ENCODE measurements around the gene CDH23. TPM values are rescaled to one million over a fixed set of nuclear protein-coding genes. Genes with fewer than 3 reads are reported as not detected.

CDH23 gene
- total RNA-seq, 2 donors from 2014 or later, result 3.9 to 4.4 TPM

- H3K4me3 ChIP-seq, result no peak overlapping the region
- no peak for DNase-seq (ENCODE audit: low spot score)
- no peak overlapping the region for H3K27ac ChIP-seq
- TF ChIP-seq, protein P1, sequence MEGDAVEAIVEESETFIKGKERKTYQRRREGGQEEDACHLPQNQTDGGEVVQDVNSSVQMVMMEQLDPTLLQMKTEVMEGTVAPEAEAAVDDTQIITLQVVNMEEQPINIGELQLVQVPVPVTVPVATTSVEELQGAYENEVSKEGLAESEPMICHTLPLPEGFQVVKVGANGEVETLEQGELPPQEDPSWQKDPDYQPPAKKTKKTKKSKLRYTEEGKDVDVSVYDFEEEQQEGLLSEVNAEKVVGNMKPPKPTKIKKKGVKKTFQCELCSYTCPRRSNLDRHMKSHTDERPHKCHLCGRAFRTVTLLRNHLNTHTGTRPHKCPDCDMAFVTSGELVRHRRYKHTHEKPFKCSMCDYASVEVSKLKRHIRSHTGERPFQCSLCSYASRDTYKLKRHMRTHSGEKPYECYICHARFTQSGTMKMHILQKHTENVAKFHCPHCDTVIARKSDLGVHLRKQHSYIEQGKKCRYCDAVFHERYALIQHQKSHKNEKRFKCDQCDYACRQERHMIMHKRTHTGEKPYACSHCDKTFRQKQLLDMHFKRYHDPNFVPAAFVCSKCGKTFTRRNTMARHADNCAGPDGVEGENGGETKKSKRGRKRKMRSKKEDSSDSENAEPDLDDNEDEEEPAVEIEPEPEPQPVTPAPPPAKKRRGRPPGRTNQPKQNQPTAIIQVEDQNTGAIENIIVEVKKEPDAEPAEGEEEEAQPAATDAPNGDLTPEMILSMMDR (IDR thresholded peaks at IDR 0.05), result no peak
- H3K27me3 ChIP-seq, result no peaks in the 10 kb centered on the region
- H3K4me1 ChIP-seq, result no peaks in the 10 kb centered on the region
- no peaks in the 10 kb centered on the region for H3K9me3 ChIP-seq
- H3K36me3 ChIP-seq, result no peaks in the 10 kb centered on the region
Observed at GRCh38 chr10:71366690-71367089, 30.0 kb upstream of the CDH23 start.

- H3K4me1 ChIP-seq, result no peaks in the 10 kb centered on the region
- H3K27ac ChIP-seq, result no peak overlapping the region
- no peaks in the 10 kb centered on the region for H3K27me3 ChIP-seq
- TF ChIP-seq, protein P1 (IDR thresholded peaks at IDR 0.05), result no peak
- H3K36me3 ChIP-seq, result no peaks in the 10 kb centered on the region
- DNase-seq (ENCODE audit: low spot score), result no peak
- H3K4me3 ChIP-seq, result no peak overlapping the region
- H3K9me3 ChIP-seq, result no peaks in the 10 kb centered on the region
Observed at GRCh38 chr10:71367271-71367670, 29.4 kb upstream of the CDH23 start.

DNA sequence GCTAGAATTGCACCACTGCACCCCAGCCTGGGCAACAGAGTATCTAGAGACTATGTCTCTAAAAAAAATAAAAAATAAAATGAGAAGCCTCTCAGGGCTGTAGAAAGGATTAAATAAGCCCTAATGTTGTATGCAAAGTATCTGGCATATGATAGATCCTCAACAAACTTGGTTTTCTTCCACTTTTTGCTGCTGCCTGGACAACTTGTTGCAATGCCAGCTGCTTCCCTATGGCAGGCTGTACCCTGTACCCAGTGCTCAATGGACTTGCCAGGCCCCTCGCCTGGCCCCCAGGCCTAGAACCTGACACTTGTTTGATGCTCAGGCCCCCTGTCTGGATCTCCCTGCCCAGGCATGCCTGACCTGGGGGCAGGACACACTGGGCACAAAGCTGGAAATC is 28.5 kb upstream of the CDH23 start:
- no peaks in the 10 kb centered on the region for H3K36me3 ChIP-seq
- no peak overlapping the region for H3K27ac ChIP-seq
- TF ChIP-seq, protein P1 (IDR thresholded peaks at IDR 0.05), result no peak
- H3K27me3 ChIP-seq, result no peaks in the 10 kb centered on the region
- no peaks in the 10 kb centered on the region for H3K4me1 ChIP-seq
- no peaks in the 10 kb centered on the region for H3K9me3 ChIP-seq
- DNase-seq (ENCODE audit: low spot score), result no peak
- H3K4me3 ChIP-seq, result no peak overlapping the region

GRCh38 chr10:71368643-71369042 is 28.1 kb upstream of the CDH23 start:
- no peak overlapping the region for H3K27ac ChIP-seq
- no peaks in the 10 kb centered on the region for H3K36me3 ChIP-seq
- TF ChIP-seq, protein P1 (IDR thresholded peaks at IDR 0.05), result no peak
- no peaks in the 10 kb centered on the region for H3K9me3 ChIP-seq
- no peaks in the 10 kb centered on the region for H3K27me3 ChIP-seq
- H3K4me1 ChIP-seq, result no peaks in the 10 kb centered on the region
- H3K4me3 ChIP-seq, result no peak overlapping the region
- no peak for DNase-seq (ENCODE audit: low spot score)

GRCh38 chr10:71369602-71370001 is 27.1 kb upstream of the CDH23 start:
- H3K4me3 ChIP-seq, result no peak overlapping the region
- TF ChIP-seq, protein P1 (IDR thresholded peaks at IDR 0.05), result no peak
- no peaks in the 10 kb centered on the region for H3K4me1 ChIP-seq

DNA sequence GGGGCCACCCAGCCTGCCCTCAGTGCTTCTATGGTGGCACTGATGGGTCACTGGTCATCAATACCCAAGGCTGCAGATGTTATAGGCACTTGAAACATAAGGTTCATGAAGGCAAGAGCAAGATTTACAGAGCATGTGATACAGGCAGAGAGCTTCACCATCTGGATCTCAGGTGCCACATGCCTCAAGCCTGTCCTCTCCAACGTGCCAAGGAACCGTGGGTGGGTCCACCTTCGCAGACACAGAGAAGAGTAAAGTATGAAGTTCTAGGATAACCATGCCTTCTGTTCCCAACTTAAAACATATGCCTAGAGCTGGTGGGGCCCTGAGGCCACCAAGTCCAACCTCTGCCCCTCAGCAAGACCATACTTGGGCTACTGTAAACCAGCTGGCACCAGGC is 26.7 kb upstream of the CDH23 start:
- TF ChIP-seq, protein P1 (IDR thresholded peaks at IDR 0.05), result no peak
- no peak for DNase-seq (ENCODE audit: low spot score)
- no peaks in the 10 kb centered on the region for H3K9me3 ChIP-seq
- no peak overlapping the region for H3K4me3 ChIP-seq
- H3K36me3 ChIP-seq, result no peaks in the 10 kb centered on the region
- H3K4me1 ChIP-seq, result no peaks in the 10 kb centered on the region
- H3K27ac ChIP-seq, result no peak overlapping the region
- H3K27me3 ChIP-seq, result no peaks in the 10 kb centered on the region

More at GRCh38 chr10:71369602-71370001, 27.1 kb upstream of the CDH23 start:
- Histone ChIP-seq H3K27ac (no peak overlapping the region), H3K27me3 (no peaks in the 10 kb centered on the region), H3K36me3 (no peaks in the 10 kb centered on the region), H3K9me3 (no peaks in the 10 kb centered on the region)
- DNase-seq (ENCODE audit: low spot score), result no peak

Data from right atrium auricular region (tissue), 2 donors.